GM10847 (cell line): ENCODE measurements around the gene OR4D9.

ENCODE experiments used
- POLR2A ChIP-seq: IDR thresholded peaks from 2 replicates; pipeline ENCODE4 v1.6.1; 2011; ENCODE audit not compliant: insufficient read length; ENCODE audit errors: extremely low read depth

The OR4D9 gene

DNA sequence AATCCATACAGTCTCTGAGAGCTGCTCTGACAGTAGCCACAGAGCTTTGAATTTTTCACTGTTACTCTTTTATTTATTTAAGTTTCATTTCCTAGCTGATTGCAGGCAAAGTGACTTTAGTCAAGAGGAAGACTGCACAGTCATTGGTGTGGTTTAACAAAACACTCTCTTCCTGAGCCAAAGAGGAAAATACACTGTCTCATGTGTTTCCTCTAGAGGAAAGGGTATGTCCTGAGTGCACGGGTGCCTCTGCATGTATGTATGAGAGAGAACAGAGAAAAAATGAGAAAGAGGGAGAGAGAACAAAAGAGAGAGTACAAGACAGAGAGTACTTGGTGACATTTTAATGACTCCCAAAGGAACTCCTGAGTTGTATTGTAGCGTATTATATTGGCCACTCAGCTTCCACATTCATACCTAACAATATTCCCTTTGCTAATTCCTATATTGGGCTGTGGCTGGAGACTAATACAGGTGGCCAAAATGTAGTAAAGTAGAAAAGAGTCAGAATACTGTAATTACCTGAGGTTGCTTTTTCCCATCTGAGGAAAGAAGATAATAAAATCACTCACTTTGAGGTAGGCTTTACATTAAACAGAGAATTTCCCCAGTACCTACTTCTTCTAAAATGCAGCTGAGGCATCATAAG lies at the start of gene OR4D9:
Gene OR4D9, plus strand, starts transcription at position 599 of the 649 bp plus-strand sequence. CDS start 3,374 bp downstream, outside the sequence.
- no peak for TF ChIP-seq POLR2A

- TF ChIP-seq POLR2A: no peak
These were observed 48.1 kb upstream of the OR4D9 start for GRCh38 chr11:59463190-59463641.

GRCh38 chr11:59473015-59473414 lies 38.3 kb upstream of the OR4D9 start, which contains the start of gene OR4D10:
TSS of gene OR4D10 (plus strand) at chr11:59473315. CDS start at chr11:59477430, 4,115 bp downstream.
- no peak for TF ChIP-seq POLR2A

GRCh38 chr11:59475176-59475575 lies 36.2 kb upstream of the OR4D9 start:
- no peak for TF ChIP-seq POLR2A

DNA sequence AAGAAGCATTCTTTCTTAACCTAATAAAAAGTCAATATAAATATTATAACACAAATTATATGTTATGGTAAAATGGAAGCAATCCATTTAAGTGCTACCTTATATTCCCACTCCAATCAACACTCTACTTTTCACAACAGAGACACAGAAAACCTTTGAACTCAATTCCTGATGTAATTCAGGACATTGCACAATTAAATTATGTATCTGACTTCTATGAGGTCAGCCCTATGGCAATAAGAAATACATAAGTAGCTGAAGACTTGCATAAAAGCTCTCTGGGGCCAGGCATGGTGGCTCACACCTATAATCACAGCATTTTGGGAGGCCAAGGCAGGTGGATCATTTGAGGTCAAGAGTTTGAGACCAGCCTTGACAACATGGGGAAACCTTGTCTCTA lies 31.4 kb upstream of the OR4D9 start:
- TF ChIP-seq POLR2A: no peak

DNA sequence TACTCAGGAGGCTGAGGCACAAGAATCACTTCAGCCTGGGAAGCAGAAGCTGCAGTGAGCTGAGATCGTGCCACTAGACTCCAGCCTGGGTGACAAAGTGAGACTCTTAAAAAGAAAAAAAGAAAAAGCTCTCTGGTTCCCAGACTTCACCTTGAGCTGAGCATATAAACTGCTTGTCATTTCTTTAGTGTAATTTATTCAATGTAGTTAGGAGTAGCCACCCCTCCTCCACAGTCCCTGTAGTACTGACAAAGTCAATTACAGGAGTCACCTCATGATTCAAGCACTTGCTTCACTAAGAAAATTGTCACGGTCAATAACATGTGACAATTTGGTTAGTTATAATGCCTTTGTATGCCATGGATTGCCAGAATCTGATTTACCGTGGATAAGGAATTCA lies 31.0 kb upstream of the OR4D9 start:
- TF ChIP-seq POLR2A: no peak

DNA sequence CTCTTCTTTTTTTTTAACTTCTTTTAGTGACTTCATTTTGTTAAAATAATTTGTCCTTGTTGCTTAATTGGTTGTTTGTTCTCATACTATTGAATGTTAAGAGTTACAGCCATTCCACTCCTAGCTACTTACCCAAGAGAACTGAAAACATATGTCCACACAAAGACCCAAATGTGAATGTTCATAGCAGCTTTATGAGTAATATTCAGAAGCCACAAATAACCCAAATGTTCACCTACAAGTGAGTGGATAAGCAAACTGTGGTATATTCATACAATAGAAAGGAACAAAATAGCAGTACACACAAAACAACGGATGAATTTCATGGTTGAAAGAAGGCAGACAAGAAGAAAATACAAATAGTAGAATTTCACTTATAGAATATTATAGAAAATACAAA lies 9.4 kb upstream of the OR4D9 start:
- TF ChIP-seq POLR2A: no peak

GRCh38 chr11:59503276-59503675 lies 8.1 kb upstream of the OR4D9 start, which contains the start of gene OR4D11:
TSS of gene OR4D11 (plus strand) at chr11:59503576. CDS start at chr11:59503576, 0 bp downstream.
- TF ChIP-seq POLR2A: no peak

DNA sequence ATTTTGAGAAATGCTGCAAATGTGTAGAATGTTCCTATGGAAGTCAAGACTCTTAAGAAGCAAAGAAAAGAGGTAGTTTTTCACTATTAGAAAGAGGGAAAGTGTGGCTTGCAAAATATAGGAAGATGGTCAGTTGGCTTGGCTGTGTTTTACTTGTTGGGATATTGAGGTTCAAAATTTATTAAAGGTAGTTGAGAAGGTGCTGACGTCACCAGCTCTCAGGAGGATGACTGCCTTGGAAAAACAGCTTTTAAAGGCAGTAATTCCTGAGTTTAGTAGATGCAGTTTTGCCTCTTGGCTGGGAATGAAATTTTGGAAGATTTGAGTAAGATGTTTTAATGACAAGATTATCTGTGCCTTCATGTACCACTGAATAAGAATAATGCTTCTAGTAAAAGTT lies 336 bp downstream of the OR4D9 start:
- TF ChIP-seq POLR2A: no peak

- no peak for TF ChIP-seq POLR2A
These were observed 9.4 kb downstream of the OR4D9 start for GRCh38 chr11:59520741-59521140.

DNA sequence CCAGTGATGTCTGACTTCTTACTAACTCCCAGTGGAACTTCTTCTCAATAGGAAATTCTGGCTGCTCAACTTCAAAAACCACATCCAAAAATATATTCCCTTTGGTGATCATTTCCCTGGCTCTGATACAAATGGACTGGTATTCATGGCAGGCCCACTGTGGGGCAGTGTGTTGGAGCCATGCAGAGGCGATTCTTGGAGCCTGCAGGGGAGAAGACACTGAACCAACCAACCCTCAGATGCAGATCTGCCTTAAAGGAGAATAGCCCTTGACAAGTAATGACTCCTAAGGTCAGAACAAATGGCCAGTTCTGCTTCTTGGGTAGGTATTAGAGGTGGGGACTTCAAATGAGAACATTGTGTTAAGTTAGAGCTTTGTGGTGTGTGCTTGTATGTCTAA lies 12.2 kb downstream of the OR4D9 start:
- no peak for TF ChIP-seq POLR2A

DNA sequence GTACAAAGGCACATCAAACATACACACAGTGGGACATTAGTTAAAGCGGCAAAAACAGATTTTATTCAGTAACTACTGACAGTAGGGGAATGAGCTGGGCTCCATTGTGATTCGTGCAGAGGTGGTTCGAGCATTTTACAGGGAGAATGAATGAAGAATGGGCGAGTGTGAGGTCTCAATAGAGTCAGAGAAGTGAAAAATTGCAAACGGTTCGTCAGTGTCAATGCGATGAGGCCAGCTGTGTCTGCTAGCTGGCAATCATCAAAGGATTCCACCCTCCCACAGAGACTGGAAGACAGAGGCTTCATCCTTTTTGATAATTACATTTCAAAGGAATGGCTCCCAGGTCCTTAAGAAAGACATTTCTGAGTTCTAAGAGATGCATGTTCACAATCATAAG lies 17.4 kb downstream of the OR4D9 start:
- TF ChIP-seq POLR2A: no peak

- TF ChIP-seq POLR2A: no peak
These were observed 21.3 kb downstream of the OR4D9 start for GRCh38 chr11:59532620-59533019.

DNA sequence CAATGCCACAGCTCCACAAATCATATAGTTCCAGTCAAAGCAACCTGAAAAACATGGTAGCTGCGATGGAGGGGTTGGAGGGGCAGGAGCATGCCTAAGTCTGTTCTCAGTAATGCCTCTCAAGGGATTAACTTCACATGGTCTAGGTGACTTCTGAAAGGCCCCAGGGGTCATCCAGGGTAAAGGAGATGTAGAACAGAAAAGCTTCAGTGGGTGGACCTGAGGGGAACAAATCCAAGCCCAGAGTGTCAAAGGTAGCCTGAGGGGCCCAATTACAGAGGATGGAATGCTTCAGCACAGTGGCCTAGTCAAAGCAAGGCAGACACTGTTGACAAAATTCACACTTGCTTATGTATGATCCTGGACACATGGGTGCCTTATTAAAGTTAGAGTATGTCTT lies 23.3 kb downstream of the OR4D9 start:
- no peak for TF ChIP-seq POLR2A

DNA sequence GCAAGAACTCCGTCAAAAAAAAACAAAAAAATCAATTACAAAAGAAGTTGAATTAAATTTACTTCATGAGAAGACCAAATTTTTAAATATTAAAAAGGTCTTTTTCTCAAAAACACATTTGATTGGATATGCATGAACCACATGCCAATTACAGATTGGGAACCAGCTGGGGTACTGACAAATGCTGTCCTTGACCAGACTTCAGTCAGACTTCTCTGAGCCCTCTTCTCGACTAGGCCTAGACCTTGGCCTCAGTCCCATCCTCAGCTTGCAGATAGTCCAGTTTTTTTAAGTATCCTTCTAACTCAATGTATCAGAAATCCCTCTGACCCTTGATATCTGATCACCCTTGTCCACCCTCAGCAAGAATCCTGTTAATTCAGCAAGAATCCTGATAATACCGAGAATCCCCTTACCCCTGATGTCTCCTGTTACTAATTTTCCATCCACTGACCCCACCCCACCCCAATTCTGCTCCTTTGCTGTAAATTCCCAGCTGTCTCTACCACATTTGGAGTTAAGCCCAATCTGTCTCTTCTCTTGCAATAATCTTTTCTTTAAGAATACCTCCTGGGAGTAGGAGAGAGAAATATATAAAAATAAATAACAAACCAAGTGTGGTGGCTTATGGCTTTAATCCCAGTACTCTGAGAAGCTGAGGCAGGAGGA lies 30.9 kb downstream of the OR4D9 start:
- no peak for TF ChIP-seq POLR2A

DNA sequence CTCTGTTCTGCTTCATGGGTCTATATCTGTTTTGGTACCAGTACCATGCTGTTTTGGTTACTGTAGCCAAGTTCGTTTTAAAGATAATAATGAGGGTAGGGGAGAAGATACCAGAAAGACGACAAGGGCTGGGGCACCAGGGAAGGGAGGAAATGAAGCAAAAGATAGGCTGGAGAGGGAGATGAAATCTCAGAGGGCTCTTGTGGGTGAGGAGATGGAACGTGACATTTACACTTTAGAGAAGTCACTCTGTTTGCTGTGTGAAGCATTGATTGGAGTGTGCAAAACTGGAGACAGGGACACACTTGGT lies 33.5 kb downstream of the OR4D9 start:
- TF ChIP-seq POLR2A: no peak
